HCT116 (cell line): ENCODE data around the gene RFXANK. TPM values are rescaled to one million over a fixed set of nuclear protein-coding genes. Genes with fewer than 3 reads are reported as not detected.

ENCODE experiments used
- ATAC-seq: fragments of 200-7000 bp; cut with Tn5 transposase; 2 replicates; pipeline ENCODE4 v1.9.1; 2020; ENCODE audit warnings: mild to moderate bottlenecking, moderate library complexity
- BruUV-seq: library from RNA; stranded (reverse); fragments of 400-500 nt; replicated peaks from 2 replicates; lab custom pipeline; 2021; lab: Mats Ljungman, UMichigan
- CTCF ChIA-PET: fragments of 300-600 bp; sonication (Branson Sonifier 250); formaldehyde crosslinking; loops from one replicate; lab custom pipeline; 2021; ENCODE audit warnings: antibody characterized with exemption; lab: Charles Lee
- POLR2A ChIA-PET: fragments of 300-600, 350-600 bp; sonication (Branson Sonifier 250); formaldehyde crosslinking; loops from one replicate; lab custom pipeline; 2021; ENCODE audit warnings: antibody characterized with exemption; lab: Charles Lee
- RAD21 ChIA-PET, 2 experiments: fragments of 300-600 bp; sonication (Branson Sonifier 250); formaldehyde crosslinking; loops; one replicate each; lab custom pipeline; 2023; ENCODE audit warnings: low total read pairs in 2 of 2; ENCODE audit not compliant: uncharacterized antibody in 2 of 2, unreplicated experiment in 2 of 2, low non-redundant PET in 1 of 2; lab: Charles Lee
- DNase-seq: peaks from one replicate; pipeline ENCODE4 v3.0.0-alpha.2; 2010; ENCODE audit warnings: low read depth, low spot score
- H2AFZ ChIP-seq: fragments of 200-600 bp; shearing (Covaris generic), sonication (generic); 2 replicates; pipeline ENCODE4 v1.6.1; 2017; ENCODE audit warnings: low read depth, mixed run types, mixed read lengths, antibody characterized with exemption, low read length; ENCODE audit not compliant: poor library complexity, severe bottlenecking
- H3K27ac ChIP-seq: 2 replicates; pipeline ENCODE4 v1.5.1; 2012; ENCODE audit warnings: low read depth, low read length
- H3K27me3 ChIP-seq: fragments of 200-600 bp; sonication (generic); 2 replicates; pipeline ENCODE4 v1.6.1; 2016; ENCODE audit warnings: mixed run types, low read length, mixed read lengths; ENCODE audit not compliant: insufficient read depth
- H3K36me3 ChIP-seq, 2 experiments: fragments of 200-500 bp in 1 of 2; fragments of 200-600 bp in 1 of 2; sonication (Bioruptor generic) in 1 of 2; sonication (generic) in 1 of 2; 2 replicates each; pipeline versions ENCODE4 v1.5.1 to v1.6.1; 2014 to 2016; ENCODE audit warnings: low read length in 2 of 2, inconsistent platforms in 1 of 2, mixed read lengths in 1 of 2, mixed run types in 1 of 2; ENCODE audit not compliant: insufficient read depth in 2 of 2, control insufficient read depth in 1 of 2
- H3K4me1 ChIP-seq, 2 experiments: fragments of 200-600 bp in 1 of 2; sonication (generic) in 1 of 2; 2 replicates each; pipeline versions ENCODE4 v1.5.1 to v1.6.1; 2012 to 2017; ENCODE audit warnings: low read length in 2 of 2, inconsistent platforms in 1 of 2, mild to moderate bottlenecking in 1 of 2, mixed read lengths in 1 of 2, mixed run types in 1 of 2, moderate library complexity in 1 of 2; ENCODE audit not compliant: insufficient read depth in 2 of 2, control insufficient read depth in 1 of 2
- H3K4me2 ChIP-seq: fragments of 200-600 bp; sonication (generic); 2 replicates; pipeline ENCODE4 v1.6.1; 2017; ENCODE audit warnings: mixed run types, low read length, mixed read lengths
- H3K4me3 ChIP-seq, 2 experiments: fragments of 200-600 bp in 1 of 2; sonication (generic) in 1 of 2; replicated peaks in 1 of 2; 2 replicates each; pipeline ENCODE4 v1.5.1; 2011 to 2016; ENCODE audit warnings: low read length in 2 of 2, control low read depth in 1 of 2, low read depth in 1 of 2, mild to moderate bottlenecking in 1 of 2, mixed read lengths in 1 of 2, mixed run types in 1 of 2
- H3K79me2 ChIP-seq: fragments of 200-600 bp; sonication (generic); 2 replicates; pipeline ENCODE4 v1.6.1; 2017; ENCODE audit warnings: mild to moderate bottlenecking, mixed run types, low read length, moderate library complexity, mixed read lengths; ENCODE audit not compliant: insufficient read depth
- H3K9ac ChIP-seq: fragments of 200-600 bp; sonication (generic); 2 replicates; pipeline ENCODE4 v1.6.1; 2016; ENCODE audit warnings: low read length, mixed read lengths
- H3K9me2 ChIP-seq: fragments of 200-600 bp; sonication (generic), shearing (Covaris generic); 2 replicates; pipeline ENCODE4 v1.6.1; 2017; ENCODE audit warnings: mixed run types, mild to moderate bottlenecking, moderate library complexity; ENCODE audit not compliant: insufficient read depth
- H3K9me3 ChIP-seq, 2 experiments: fragments of 200-500 bp in 1 of 2; fragments of 200-600 bp in 1 of 2; sonication (Bioruptor generic) in 1 of 2; sonication (generic) in 1 of 2; 2 replicates each; pipeline ENCODE4 v1.6.1; 2014 to 2017; ENCODE audit warnings: low read length in 2 of 2, mixed read lengths in 2 of 2, inconsistent platforms in 1 of 2, low read depth in 1 of 2, mild to moderate bottlenecking in 1 of 2, mixed run types in 1 of 2, moderate library complexity in 1 of 2; ENCODE audit not compliant: control insufficient read depth in 1 of 2, insufficient read depth in 1 of 2
- H4K20me1 ChIP-seq: fragments of 200-600 bp; sonication (generic), shearing (Covaris generic); 2 replicates; pipeline ENCODE4 v1.6.1; 2017; ENCODE audit warnings: mixed run types, mild to moderate bottlenecking, moderate library complexity; ENCODE audit not compliant: insufficient read depth
- CBX3 ChIP-seq: IDR thresholded peaks from 2 replicates; pipeline ENCODE4 v1.6.1; 2012; ENCODE audit warnings: low read depth
- CEBPB ChIP-seq: IDR thresholded peaks from 2 replicates; pipeline ENCODE4 v1.6.1; 2012; ENCODE audit warnings: low read depth
- CTCF ChIP-seq, 3 experiments: fragments of 200-600 bp in 1 of 3; sonication (generic) in 1 of 3; IDR thresholded peaks in 2 of 3; conservative IDR thresholded peaks in 1 of 3; 2 replicates each; pipeline ENCODE4 v1.5.1; 2012 to 2017; ENCODE audit warnings: low read depth in 2 of 3, low read length in 2 of 3, antibody characterized with exemption in 1 of 3, borderline replicate concordance in 1 of 3, control low read depth in 1 of 3, mild to moderate bottlenecking in 1 of 3, mixed read lengths in 1 of 3, mixed run types in 1 of 3, moderate library complexity in 1 of 3; ENCODE audit not compliant: insufficient read depth in 1 of 3
- EZH2 ChIP-seq: fragments of 200-600 bp; sonication (generic); IDR thresholded peaks from 2 replicates; pipeline ENCODE4 v1.6.1; 2017; ENCODE audit warnings: antibody characterized with exemption, mixed run types
- FOSL1 ChIP-seq: IDR thresholded peaks from 2 replicates; pipeline ENCODE4 v1.6.1; 2012; ENCODE audit warnings: low read depth
- JUND ChIP-seq: IDR thresholded peaks from 2 replicates; pipeline ENCODE4 v1.6.1; 2012
- RAD21 ChIP-seq: IDR thresholded peaks from 2 replicates; pipeline ENCODE4 v1.6.1; 2012; ENCODE audit warnings: low read depth, mild to moderate bottlenecking
- SP1 ChIP-seq: IDR thresholded peaks from 2 replicates; pipeline ENCODE4 v1.6.1; 2012; ENCODE audit warnings: low read depth
- SRF ChIP-seq: IDR thresholded peaks from 2 replicates; pipeline ENCODE4 v1.6.1; 2012; ENCODE audit warnings: low read depth
- TCF7L2 ChIP-seq: IDR thresholded peaks from 2 replicates; pipeline ENCODE4 v1.7.0; 2011; ENCODE audit warnings: borderline replicate concordance, inconsistent platforms; ENCODE audit not compliant: insufficient read depth, insufficient read length; ENCODE audit errors: extremely low read depth
- YY1 ChIP-seq: IDR thresholded peaks from 2 replicates; pipeline ENCODE4 v1.6.1; 2011; ENCODE audit warnings: low read length, low read depth, moderate library complexity, mild to moderate bottlenecking; ENCODE audit not compliant: insufficient replicate concordance; ENCODE audit errors: extremely low read depth
- ZFX ChIP-seq: fragments of 450-650 bp; IDR thresholded peaks from 2 replicates; pipeline ENCODE4 v1.6.1; 2017
- intact Hi-C: fragments of 100-400 bp; cut with micrococcal nuclease; formaldehyde crosslinking; loops from 2 replicates; pipeline ENCODE4 v1.10.0; 2022
- total RNA-seq: library from RNA; stranded (reverse); gene quantifications from one replicate; pipeline ENCODE4 v1.2.1, GENCODE V29; 2021; ENCODE audit not compliant: unreplicated experiment

RFXANK gene
- total RNA-seq, 1 experiment from 2014 or later = 78.9 TPM

DNA sequence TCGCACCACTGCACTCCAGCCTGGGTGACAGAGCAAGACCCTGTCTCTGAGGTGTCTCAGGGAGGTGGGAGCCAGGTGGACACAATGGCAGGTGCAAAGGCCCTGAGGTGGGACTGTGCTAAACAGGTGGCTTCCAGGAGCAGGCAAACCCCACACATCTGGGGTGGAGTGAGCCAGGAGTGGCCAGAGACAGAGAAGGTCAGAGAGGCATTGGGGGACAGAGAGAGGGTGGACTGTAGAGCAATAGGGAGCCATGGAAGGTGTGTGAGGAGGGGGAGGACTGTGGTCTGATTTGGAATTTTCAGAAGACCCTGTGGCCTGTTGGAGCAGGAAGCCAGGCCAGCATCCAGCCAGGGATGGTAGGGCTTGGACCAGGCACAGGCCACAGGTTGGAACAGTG is 26.7 kb upstream of the RFXANK start (continued):
- no peak for TF ChIP-seq CTCF (IDR thresholded peaks at IDR 0.05 in 2 of 3, conservative IDR thresholded peaks at IDR 0.05 in 1 of 3; ENCODE audit: borderline replicate concordance in 1 of 3, insufficient read depth in 1 of 3, low read depth in 2 of 3, low read length in 2 of 3)
- TF ChIP-seq EZH2 = no peak
- no peak for TF ChIP-seq TCF7L2
- TF ChIP-seq YY1 = no peak
- TF ChIP-seq CEBPB = no peak
- TF ChIP-seq FOSL1 = no peak
- TF ChIP-seq SRF = no peak
- TF ChIP-seq, all 23 proteins: peak for 0

- Histone ChIP-seq H3K9me2 (no peaks in the 10 kb centered on the region), H3K9ac (no peak overlapping the region), H3K36me3 (no peaks in the 10 kb centered on the region), H4K20me1 (no peaks in the 10 kb centered on the region), H3K4me2 (no peak overlapping the region), H3K27ac (no peak overlapping the region), H3K4me3 (no peak overlapping the region), H3K27me3 (no peaks in the 10 kb centered on the region), H3K79me2 (no peaks in the 10 kb centered on the region), H2AFZ (no peak overlapping the region), H3K4me1 (peaks cover 9 to 10% of the 10 kb centered on the region in 2 experiments; a peak in 3 of 4 replicates), H3K9me3 (no peaks in the 10 kb centered on the region)
- intact Hi-C loops = no loop called here
- ATAC-seq (no peak), DNase-seq (no peak)
- BruUV-seq = TSS peak; percentile 31
- RAD21 ChIA-PET = no interaction called here
- CTCF ChIA-PET = no interaction called here
- TF ChIP-seq RAD21 = no peak
- TF ChIP-seq YY1 = no peak
- no peak for TF ChIP-seq JUND
- no peak for TF ChIP-seq FOSL1
- no peak for TF ChIP-seq CBX3
- no peak for TF ChIP-seq TCF7L2
- no peak for TF ChIP-seq SP1
- TF ChIP-seq SRF = no peak
- no peak for TF ChIP-seq ZFX
- POLR2A ChIA-PET = no interaction called here
These were observed 24.4 kb upstream of the RFXANK start for GRCh38 chr19:19167612-19168011.
